HepG2 (cell line): ENCODE measurements around the gene TFEB. TPM values are rescaled to one million over a fixed set of nuclear protein-coding genes. Genes with fewer than 3 reads are reported as not detected.

Experiments
- HMG20A ChIP-seq: IDR thresholded peaks from 2 replicates; pipeline ENCODE4 v1.6.1; 2016; ENCODE audit warnings: borderline replicate concordance
- ZNF143 ChIP-seq: sonication (generic); formaldehyde crosslinking; IDR thresholded peaks from 2 replicates; pipeline ENCODE4 v1.4.0; 2020; ENCODE audit warnings: missing genetic modification reagents
- ZNF577 ChIP-seq: sonication (generic); formaldehyde crosslinking; IDR thresholded peaks from 2 replicates; pipeline ENCODE4 v1.4.0; 2020; ENCODE audit warnings: mild to moderate bottlenecking, low read depth, missing genetic modification reagents, borderline replicate concordance
- ZNF720 ChIP-seq: sonication (generic); formaldehyde crosslinking; IDR thresholded peaks from 2 replicates; pipeline ENCODE4 v1.4.0; 2020; ENCODE audit warnings: missing genetic modification reagents
- ZNF772 ChIP-seq: sonication (generic); formaldehyde crosslinking; IDR thresholded peaks from 2 replicates; pipeline ENCODE4 v1.5.0; 2020; ENCODE audit warnings: mild to moderate bottlenecking, missing genetic modification reagents
- polyA plus RNA-seq, 8 experiments: library from polyadenylated mRNA; depleted of rRNA in 3 of 8; stranded (reverse) in 7 of 8; unstranded in 1 of 8; fragments of >200 nt; fragmentation: Illumina TruSeq in 4 of 8; extraction: Trizol in 4 of 8; gene quantifications; 2 replicates each; pipeline versions ENCODE4 v1.2.1 to v1.2.3, GENCODE V29; 2011 to 2016; ENCODE audit warnings: low read depth in 4 of 8, missing spikeins in 1 of 8, mixed read lengths in 1 of 8; ENCODE audit not compliant: insufficient read depth in 1 of 8
- total RNA-seq, 5 experiments: library from RNA; depleted of rRNA; stranded (reverse); fragments of >200 nt; fragmentation: Illumina TruSeq; extraction: Trizol; gene quantifications; 2 replicates each; pipeline ENCODE4 v1.2.3, GENCODE V29; 2016; ENCODE audit warnings: low read depth in 1 of 5
- TF ChIP-seq, protein P1 (sequence below): IDR thresholded peaks from 2 replicates; pipeline ENCODE4 v1.6.1; 2016; ENCODE audit warnings: low read depth, control low read depth
- TF ChIP-seq, protein P2 (sequence below): sonication (generic); formaldehyde crosslinking; IDR thresholded peaks from 2 replicates; pipeline ENCODE4 v1.4.0; 2020; ENCODE audit warnings: missing genetic modification reagents
- TF ChIP-seq, protein P3 (sequence below), 2 experiments: fragments of 450-650 bp in 1 of 2; sonication (generic) in 1 of 2; formaldehyde crosslinking in 1 of 2; IDR thresholded peaks; 2 replicates each; pipeline versions ENCODE4 v1.6.1 to v1.8.0; 2016 to 2022; ENCODE audit warnings: antibody characterized with exemption in 1 of 2, mild to moderate bottlenecking in 1 of 2, missing genetic modification reagents in 1 of 2

TFEB gene
- total and polyA plus RNA-seq, 2 of the 13 experiments (the other 11 are each of a cell fraction or from before 2014, with no cell fraction given), result 13.3 to 18.7 TPM

DNA sequence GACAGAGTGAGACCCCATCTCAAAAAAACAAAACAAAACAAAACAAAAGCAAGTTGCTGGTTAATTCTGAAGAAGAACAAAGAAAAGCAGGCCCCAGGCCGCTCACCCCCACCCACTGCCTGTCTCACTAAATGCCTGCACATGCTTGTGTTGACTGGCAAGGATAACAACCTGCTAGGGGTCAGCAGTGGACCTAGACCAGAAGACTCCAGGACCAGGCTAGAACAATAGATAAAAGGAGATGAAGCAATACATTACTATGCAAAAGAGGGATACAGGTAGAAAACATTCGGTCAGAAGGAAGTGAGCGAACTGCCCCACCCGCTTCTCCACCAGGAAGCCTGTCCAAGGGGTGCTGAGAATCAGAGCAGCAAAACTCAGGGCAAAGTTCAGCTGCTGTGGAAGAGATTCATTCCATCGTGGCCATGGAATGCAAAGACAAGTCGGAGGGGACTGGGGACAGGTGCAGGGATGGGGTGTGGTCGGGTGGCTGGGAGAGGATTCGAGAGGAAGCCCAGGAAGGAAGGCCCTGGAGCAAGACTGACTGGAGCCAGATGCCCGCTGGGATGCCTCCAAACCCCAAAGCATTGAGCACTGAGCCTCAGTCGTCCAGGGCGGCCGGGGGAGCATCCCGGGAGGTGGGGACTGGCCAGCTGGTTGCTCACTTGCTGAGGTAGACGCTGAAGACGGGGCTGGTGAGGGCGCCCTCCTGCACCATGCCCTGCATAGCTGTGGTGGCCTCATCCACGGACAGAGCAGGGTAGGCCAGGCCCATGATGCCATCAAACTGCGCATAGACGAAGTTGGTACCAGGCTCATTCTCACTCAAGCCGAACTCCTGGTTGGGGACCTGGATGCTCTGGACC is 6.5 kb upstream of the TFEB start (continued):
- TF ChIP-seq ZNF577, result no peak
- peak; percentile 68 for TF ChIP-seq HMG20A (CRISPR knock-in tag)
- no peak for TF ChIP-seq ZNF772 (CRISPR knock-in tag)
- TF ChIP-seq, protein P1, sequence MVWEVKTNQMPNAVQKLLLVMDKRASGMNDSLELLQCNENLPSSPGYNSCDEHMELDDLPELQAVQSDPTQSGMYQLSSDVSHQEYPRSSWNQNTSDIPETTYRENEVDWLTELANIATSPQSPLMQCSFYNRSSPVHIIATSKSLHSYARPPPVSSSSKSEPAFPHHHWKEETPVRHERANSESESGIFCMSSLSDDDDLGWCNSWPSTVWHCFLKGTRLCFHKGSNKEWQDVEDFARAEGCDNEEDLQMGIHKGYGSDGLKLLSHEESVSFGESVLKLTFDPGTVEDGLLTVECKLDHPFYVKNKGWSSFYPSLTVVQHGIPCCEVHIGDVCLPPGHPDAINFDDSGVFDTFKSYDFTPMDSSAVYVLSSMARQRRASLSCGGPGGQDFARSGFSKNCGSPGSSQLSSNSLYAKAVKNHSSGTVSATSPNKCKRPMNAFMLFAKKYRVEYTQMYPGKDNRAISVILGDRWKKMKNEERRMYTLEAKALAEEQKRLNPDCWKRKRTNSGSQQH (CRISPR knock-in tag), result no peak
- TF ChIP-seq, protein P2, sequence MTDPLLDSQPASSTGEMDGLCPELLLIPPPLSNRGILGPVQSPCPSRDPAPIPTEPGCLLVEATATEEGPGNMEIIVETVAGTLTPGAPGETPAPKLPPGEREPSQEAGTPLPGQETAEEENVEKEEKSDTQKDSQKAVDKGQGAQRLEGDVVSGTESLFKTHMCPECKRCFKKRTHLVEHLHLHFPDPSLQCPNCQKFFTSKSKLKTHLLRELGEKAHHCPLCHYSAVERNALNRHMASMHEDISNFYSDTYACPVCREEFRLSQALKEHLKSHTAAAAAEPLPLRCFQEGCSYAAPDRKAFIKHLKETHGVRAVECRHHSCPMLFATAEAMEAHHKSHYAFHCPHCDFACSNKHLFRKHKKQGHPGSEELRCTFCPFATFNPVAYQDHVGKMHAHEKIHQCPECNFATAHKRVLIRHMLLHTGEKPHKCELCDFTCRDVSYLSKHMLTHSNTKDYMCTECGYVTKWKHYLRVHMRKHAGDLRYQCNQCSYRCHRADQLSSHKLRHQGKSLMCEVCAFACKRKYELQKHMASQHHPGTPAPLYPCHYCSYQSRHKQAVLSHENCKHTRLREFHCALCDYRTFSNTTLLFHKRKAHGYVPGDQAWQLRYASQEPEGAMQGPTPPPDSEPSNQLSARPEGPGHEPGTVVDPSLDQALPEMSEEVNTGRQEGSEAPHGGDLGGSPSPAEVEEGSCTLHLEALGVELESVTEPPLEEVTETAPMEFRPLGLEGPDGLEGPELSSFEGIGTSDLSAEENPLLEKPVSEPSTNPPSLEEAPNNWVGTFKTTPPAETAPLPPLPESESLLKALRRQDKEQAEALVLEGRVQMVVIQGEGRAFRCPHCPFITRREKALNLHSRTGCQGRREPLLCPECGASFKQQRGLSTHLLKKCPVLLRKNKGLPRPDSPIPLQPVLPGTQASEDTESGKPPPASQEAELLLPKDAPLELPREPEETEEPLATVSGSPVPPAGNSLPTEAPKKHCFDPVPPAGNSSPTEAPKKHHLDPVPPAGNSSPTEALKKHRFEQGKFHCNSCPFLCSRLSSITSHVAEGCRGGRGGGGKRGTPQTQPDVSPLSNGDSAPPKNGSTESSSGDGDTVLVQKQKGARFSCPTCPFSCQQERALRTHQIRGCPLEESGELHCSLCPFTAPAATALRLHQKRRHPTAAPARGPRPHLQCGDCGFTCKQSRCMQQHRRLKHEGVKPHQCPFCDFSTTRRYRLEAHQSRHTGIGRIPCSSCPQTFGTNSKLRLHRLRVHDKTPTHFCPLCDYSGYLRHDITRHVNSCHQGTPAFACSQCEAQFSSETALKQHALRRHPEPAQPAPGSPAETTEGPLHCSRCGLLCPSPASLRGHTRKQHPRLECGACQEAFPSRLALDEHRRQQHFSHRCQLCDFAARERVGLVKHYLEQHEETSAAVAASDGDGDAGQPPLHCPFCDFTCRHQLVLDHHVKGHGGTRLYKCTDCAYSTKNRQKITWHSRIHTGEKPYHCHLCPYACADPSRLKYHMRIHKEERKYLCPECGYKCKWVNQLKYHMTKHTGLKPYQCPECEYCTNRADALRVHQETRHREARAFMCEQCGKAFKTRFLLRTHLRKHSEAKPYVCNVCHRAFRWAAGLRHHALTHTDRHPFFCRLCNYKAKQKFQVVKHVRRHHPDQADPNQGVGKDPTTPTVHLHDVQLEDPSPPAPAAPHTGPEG, result 0 out of 2 replicates have a peak, but pooled peaks have one; percentile 49
- peak; percentile 53; the same call in 1 of the 2 replicates for TF ChIP-seq ZNF143 (CRISPR knock-in tag)
- no peak for TF ChIP-seq ZNF720 (CRISPR knock-in tag)
- TF ChIP-seq, protein P3, sequence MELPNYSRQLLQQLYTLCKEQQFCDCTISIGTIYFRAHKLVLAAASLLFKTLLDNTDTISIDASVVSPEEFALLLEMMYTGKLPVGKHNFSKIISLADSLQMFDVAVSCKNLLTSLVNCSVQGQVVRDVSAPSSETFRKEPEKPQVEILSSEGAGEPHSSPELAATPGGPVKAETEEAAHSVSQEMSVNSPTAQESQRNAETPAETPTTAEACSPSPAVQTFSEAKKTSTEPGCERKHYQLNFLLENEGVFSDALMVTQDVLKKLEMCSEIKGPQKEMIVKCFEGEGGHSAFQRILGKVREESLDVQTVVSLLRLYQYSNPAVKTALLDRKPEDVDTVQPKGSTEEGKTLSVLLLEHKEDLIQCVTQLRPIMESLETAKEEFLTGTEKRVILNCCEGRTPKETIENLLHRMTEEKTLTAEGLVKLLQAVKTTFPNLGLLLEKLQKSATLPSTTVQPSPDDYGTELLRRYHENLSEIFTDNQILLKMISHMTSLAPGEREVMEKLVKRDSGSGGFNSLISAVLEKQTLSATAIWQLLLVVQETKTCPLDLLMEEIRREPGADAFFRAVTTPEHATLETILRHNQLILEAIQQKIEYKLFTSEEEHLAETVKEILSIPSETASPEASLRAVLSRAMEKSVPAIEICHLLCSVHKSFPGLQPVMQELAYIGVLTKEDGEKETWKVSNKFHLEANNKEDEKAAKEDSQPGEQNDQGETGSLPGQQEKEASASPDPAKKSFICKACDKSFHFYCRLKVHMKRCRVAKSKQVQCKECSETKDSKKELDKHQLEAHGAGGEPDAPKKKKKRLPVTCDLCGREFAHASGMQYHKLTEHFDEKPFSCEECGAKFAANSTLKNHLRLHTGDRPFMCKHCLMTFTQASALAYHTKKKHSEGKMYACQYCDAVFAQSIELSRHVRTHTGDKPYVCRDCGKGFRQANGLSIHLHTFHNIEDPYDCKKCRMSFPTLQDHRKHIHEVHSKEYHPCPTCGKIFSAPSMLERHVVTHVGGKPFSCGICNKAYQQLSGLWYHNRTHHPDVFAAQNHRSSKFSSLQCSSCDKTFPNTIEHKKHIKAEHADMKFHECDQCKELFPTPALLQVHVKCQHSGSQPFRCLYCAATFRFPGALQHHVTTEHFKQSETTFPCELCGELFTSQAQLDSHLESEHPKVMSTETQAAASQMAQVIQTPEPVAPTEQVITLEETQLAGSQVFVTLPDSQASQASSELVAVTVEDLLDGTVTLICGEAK (IDR thresholded peaks at IDR 0.05), result no peak
- TF ChIP-seq, protein P3 (CRISPR knock-in tag; IDR thresholded peaks at IDR 0.05), result peak; percentile 35; the same call in 1 of the 2 replicates
